Measurements from ENCODE around the gene EEFSEC. TPM values are rescaled to one million over a fixed set of nuclear protein-coding genes. Genes with fewer than 3 reads are reported as not detected.

The EEFSEC gene
- total RNA-seq, 4 donors from 2014 or later, result 11.7 to 23.0 (median 14.9) TPM

GRCh38 chr3:128355543-128355919 is 202.2 kb downstream of the EEFSEC start:
- ATAC-seq (ENCODE audit: low FRiP score), result no peak
- TF ChIP-seq, protein P1, sequence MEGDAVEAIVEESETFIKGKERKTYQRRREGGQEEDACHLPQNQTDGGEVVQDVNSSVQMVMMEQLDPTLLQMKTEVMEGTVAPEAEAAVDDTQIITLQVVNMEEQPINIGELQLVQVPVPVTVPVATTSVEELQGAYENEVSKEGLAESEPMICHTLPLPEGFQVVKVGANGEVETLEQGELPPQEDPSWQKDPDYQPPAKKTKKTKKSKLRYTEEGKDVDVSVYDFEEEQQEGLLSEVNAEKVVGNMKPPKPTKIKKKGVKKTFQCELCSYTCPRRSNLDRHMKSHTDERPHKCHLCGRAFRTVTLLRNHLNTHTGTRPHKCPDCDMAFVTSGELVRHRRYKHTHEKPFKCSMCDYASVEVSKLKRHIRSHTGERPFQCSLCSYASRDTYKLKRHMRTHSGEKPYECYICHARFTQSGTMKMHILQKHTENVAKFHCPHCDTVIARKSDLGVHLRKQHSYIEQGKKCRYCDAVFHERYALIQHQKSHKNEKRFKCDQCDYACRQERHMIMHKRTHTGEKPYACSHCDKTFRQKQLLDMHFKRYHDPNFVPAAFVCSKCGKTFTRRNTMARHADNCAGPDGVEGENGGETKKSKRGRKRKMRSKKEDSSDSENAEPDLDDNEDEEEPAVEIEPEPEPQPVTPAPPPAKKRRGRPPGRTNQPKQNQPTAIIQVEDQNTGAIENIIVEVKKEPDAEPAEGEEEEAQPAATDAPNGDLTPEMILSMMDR (IDR thresholded peaks at IDR 0.05), result no peak

DNA sequence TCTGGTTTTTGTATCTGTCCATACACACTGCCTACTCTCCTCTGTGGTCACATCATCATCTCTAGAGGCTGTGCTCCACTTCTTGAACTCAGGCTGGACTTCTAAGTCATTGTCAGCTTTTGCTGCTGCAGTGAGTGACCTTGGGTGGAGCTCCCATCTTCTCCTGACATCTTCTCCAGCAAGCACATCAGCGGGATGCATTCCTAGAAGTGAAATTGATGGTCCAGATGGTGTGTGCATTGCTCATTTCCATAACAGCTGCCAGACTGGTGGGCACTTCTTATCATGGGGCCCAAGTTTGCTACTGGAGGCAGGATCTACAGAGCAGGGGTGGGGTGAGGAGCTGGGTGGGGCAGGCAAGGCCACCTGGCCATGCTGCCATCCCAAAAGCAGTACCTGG is 203.5 kb downstream of the EEFSEC start:
- ATAC-seq (ENCODE audit: low FRiP score) (no peak), DNase-seq (ENCODE audit: low spot score) (no peak)
- TF ChIP-seq, protein P1 (IDR thresholded peaks at IDR 0.05), result no peak

More at GRCh38 chr3:128355543-128355919, 202.2 kb downstream of the EEFSEC start:
- DNase-seq (ENCODE audit: low spot score), result no peak

DNA sequence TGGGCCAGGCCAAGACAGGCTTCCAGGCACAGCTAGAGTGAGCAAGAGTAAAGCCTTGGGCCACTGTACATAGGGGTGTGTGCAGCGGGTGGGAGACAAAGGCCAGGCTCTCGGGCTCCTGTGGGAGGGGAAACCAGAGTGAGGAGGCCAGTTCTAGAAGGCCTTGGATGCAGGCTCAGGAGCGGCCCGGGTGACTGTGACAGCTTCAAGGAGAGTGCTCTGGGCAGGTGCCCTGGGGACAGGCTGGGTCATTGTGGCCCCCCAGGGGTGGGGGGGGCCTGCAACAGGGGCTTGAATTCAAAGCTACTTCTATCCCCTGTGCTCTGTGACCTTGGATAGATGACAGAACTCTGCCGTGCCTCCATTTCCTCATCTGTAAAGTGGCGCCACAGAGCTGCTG is 204.3 kb downstream of the EEFSEC start:
- no peak for DNase-seq (ENCODE audit: low spot score)
- TF ChIP-seq, protein P1 (IDR thresholded peaks at IDR 0.05), result no peak
- ATAC-seq (ENCODE audit: low FRiP score), result no peak

DNA sequence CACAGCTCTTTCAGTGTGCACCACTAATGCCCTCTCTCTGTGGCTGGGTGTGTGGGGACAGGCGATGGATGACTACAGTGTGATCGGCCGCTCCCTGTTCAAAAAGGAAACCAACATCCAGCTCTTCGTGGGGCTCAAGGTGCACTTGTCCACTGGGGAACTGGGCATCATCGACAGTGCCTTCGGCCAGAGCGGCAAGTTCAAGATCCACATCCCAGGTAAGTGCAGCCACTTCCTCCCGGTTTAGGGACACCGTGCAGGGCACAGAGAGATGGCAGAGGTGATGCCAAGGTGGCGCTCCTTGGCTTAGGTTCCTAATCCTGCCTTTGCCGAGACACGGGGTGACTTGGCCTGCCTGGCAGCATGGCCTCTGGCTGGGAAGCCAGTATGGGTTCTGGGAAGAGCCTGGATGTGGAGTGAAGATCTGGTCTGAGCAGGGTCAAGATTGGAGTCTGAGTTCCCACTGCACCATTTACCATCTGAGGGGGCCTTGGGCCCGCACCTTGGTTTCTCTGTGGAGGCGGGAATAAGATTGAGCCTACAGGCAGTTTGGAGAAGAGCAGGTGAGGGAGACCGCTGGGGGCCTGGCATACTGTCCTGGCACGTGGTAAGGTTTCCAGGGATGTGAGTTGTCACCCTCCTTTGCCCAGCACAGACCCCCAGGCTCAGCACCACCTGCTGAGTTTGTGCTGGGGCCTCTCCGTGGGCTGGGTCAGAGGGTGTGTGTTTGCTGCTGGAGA is 205.0 kb downstream of the EEFSEC start:
- TF ChIP-seq, protein P1 (IDR thresholded peaks at IDR 0.05), result no peak
- DNase-seq (ENCODE audit: low spot score) (no peak), ATAC-seq (ENCODE audit: low FRiP score) (no peak)

GRCh38 chr3:128359060-128359664 is 205.9 kb downstream of the EEFSEC start:
- ATAC-seq (ENCODE audit: low FRiP score), result no peak
- TF ChIP-seq, protein P1 (IDR thresholded peaks at IDR 0.05), result no peak
- no peak for DNase-seq (ENCODE audit: low spot score)

- DNase-seq (ENCODE audit: low spot score), result no peak
- ATAC-seq (ENCODE audit: low FRiP score), result no peak
- TF ChIP-seq, protein P1 (IDR thresholded peaks at IDR 0.05), result no peak
Measured at GRCh38 chr3:128359846-128360642, 206.8 kb downstream of the EEFSEC start.
